CD1c-positive myeloid dendritic cell (primary cell): ENCODE results near the gene POLD3.

Source experiments
- DNase-seq: peaks from one replicate; pipeline ENCODE4 v3.0.0-alpha.2; 2016; ENCODE audit errors: extremely low spot score

Gene POLD3

GRCh38 chr11:74673693-74674360 is 81.4 kb downstream of the POLD3 start:
- no peak for DNase-seq

DNA sequence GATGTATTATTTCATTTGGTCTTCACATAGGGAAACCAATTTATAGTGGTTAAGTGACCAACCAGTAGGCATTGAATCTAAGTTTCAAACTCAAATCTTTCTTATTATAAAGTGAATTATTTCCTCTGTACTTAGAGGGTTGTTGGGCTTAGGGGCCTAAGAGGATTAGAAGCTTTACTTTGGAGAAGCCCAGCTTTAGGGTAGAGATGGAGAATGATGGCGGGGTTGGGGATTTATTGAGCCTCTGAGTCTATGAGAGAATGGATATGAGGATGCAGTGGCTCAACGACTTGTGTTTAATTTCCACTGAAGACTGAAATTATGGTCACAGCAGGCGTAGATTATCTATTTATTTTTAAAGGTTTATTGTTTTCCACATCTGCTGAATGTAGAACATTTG is 83.4 kb downstream of the POLD3 start:
- no peak for DNase-seq

GRCh38 chr11:74676596-74676995 is 84.2 kb downstream of the POLD3 start:
- DNase-seq: no peak

GRCh38 chr11:74677131-74677530 is 84.7 kb downstream of the POLD3 start:
- DNase-seq: no peak

- no peak for DNase-seq
Measured at GRCh38 chr11:74678041-74678440, 85.7 kb downstream of the POLD3 start.

- DNase-seq: no peak
Measured at GRCh38 chr11:74678591-74679512, 86.5 kb downstream of the POLD3 start.

- no peak for DNase-seq
Measured at GRCh38 chr11:74679513-74679865, 87.1 kb downstream of the POLD3 start.

DNA sequence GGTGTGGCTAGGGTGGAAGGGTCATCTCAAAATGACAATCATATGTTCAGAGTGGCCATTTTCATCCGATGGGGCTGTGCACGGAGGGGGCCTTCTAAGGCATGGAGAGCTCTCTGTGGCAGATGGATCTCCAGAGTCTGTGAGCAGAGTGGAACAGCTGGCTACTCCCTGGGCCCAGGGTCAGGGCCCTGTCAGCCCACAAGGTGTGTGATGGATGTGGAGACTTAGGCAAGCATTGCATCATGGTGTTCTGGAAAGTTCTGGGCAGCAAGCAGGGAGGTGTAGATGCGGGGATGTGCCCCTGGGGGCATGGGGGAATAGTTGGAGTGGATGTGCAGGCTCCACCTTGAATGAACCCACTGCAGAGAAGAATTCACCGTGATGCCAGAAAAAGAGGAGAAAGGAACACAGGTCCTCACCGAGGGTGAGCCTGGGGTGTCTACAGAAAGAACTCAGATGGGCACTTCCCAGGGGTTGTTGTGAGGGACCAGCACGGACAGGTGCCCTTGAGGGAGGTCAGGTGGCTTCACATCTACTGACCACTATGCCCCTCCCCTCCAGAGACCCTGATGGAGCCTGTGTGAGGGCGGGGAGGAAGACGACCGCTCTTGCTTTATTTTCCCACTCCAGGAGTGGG is 87.8 kb downstream of the POLD3 start:
- no peak for DNase-seq

- no peak for DNase-seq
Measured at GRCh38 chr11:74680703-74681531, 88.5 kb downstream of the POLD3 start.

GRCh38 chr11:74681686-74682651 is 89.6 kb downstream of the POLD3 start:
- no peak for DNase-seq

- DNase-seq: no peak
Measured at GRCh38 chr11:74682731-74683278, 90.4 kb downstream of the POLD3 start.

DNA sequence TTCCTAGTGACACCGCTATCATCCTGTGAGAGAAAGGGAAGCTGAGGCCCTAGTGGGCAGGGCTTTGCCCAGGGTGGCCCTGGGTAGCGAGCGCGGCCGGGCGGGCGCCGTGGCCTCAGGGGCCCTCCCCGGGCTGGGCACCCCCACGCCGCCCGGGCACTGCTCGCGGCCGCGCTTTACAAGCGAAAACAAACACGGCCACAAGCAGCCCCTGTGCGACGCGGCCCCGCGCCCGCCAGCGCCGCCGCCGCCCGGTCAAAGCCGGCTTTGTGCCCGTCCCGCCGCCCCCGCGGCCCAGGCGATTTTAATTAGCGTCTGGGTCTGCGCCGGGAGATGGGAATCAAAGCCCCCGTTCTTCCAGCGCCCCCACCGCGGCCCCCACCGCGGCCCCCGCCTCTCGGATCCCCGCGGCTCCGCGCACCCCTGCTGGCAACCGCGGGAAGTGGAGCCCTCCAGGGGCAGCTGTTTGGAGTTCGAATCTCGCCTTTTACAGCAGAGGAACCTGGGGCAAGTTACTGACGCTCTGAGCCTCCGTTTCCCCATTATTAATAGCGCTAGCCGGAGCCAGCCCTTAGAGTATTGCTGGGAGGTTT is 91.0 kb downstream of the POLD3 start:
- DNase-seq: peak; percentile 20

GRCh38 chr11:74683941-74684481 is 91.6 kb downstream of the POLD3 start:
- DNase-seq: no peak

DNA sequence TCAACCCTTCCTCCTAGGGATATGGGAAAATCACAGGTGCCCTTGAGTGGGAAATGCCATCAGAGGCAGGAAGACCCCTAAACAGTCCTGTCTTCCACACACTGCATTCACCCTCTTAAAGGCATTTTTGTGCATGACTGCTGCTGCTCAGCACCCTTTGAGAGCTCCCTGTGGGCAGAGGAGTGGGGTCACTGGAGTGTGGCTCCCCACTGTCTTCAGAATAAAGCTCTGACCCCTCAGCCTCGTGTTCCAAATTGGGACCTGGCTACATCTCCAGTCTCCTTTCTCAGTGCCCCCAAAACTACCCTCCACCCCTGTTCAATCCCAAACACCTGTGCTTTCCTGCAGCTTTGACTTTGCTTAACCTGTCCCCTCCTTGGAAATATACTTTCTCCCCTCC is 92.3 kb downstream of the POLD3 start:
- DNase-seq: no peak

GRCh38 chr11:74685338-74685737 is 93.0 kb downstream of the POLD3 start:
- DNase-seq: no peak

DNA sequence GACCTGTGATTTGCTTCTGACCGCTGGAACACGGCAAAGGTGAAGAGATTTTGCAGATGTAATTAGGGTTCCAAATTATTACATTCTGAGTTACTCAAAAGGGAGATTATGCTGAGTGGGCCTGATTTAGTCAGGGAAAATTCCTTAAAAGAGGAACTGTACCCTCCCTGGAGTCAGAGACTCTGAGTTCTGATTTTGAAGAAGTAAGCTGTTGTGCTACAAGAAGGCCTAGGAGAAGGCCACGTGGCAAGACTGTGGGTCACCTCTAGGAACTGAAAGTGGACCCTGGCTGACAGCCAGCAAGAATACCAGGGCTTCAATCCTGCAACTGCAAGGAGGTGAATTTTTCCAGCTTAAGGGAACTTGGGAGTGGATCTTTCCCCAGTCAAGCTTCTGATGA is 93.5 kb downstream of the POLD3 start:
- peak; percentile 94 for DNase-seq

DNA sequence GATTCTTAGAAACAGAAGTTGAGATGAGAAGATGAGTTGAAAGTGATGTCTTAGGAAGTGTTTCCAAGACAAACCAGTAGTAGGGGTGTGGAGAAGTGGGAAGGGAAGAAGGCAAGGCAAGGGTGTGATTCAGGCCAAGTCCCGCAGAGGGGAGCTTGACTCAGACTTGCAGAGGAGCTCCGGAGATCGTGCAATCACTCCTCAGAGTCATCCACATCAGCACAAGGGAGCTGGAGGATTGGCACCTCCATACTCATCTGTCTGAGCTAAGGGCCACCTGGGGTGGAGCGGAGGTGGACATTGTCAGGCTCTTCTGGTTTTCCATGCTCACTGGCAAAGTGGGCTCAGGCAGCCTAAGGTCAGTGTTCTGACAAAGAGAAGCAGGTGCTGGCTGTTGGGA is 94.4 kb downstream of the POLD3 start:
- DNase-seq: peak; percentile 72

- DNase-seq: peak; percentile 53
Measured at GRCh38 chr11:74687237-74688023, 95.0 kb downstream of the POLD3 start.

DNA sequence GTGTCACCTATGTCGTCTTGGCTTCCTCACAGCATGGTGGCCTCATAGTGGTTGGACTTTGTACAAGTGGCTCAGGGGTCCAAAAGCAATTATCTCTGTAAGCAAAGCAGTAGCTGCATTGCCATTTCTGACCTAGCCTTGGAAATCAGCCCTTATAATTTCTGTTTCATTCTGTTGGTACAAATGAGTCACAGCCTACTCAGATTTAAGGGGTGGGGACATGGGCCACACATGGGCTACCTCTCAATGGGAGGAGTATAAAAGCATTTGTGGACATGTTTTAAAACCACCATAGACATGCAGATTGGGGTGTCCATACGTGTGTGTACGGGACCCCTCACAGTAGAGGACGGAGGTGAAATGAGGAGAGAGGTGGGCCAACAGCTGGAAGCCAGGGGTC is 97.3 kb downstream of the POLD3 start:
- no peak for DNase-seq
